ENCODE data around the gene PRUNE1. TPM values are rescaled to one million over a fixed set of nuclear protein-coding genes. Genes with fewer than 3 reads are reported as not detected.

The PRUNE1 gene
- polyA plus RNA-seq, 4 donors = 40.6 to 47.9 (median 43.7) TPM

- DNase-seq (ENCODE audit: low read depth in 4 of 4, low spot score in 2 of 4) = no peak
Measured at GRCh38 chr1:151003180-151003579, 5.1 kb upstream of the PRUNE1 start.

- no peak for DNase-seq (ENCODE audit: low read depth in 4 of 4, low spot score in 2 of 4)
Measured at GRCh38 chr1:151005729-151006319, 2.4 kb upstream of the PRUNE1 start.

- peak in 2 of 4 donors; percentile 68 to 80 for DNase-seq (ENCODE audit: low read depth in 4 of 4, low spot score in 2 of 4)
Measured at GRCh38 chr1:151006327-151007052, 1.8 kb upstream of the PRUNE1 start, which contains the start of gene MINDY1. Gene MINDY1 (minus strand): TSS chr1:151006902. CDS start chr1:151002617, 4,285 bp downstream.

- no peak for DNase-seq (ENCODE audit: low read depth in 4 of 4, low spot score in 2 of 4)
Measured at GRCh38 chr1:151007853-151008243, 401 bp upstream of the PRUNE1 start.

GRCh38 chr1:151009206-151009587 is 948 bp downstream of the PRUNE1 start:
- DNase-seq (ENCODE audit: low read depth in 4 of 4, low spot score in 2 of 4) = no peak

GRCh38 chr1:151009674-151010345 is 1.6 kb downstream of the PRUNE1 start:
- no peak for DNase-seq (ENCODE audit: low read depth in 4 of 4, low spot score in 2 of 4)

- DNase-seq (ENCODE audit: low read depth in 4 of 4, low spot score in 2 of 4) = no peak
Measured at GRCh38 chr1:151010346-151010726, 2.1 kb downstream of the PRUNE1 start.

- no peak for DNase-seq (ENCODE audit: low read depth in 4 of 4, low spot score in 2 of 4)
Measured at GRCh38 chr1:151011154-151011850, 3.1 kb downstream of the PRUNE1 start.

GRCh38 chr1:151012684-151013471 is 4.6 kb downstream of the PRUNE1 start:
- DNase-seq (ENCODE audit: low read depth in 4 of 4, low spot score in 2 of 4) = no peak

GRCh38 chr1:151013518-151013917 is 5.3 kb downstream of the PRUNE1 start:
- DNase-seq (ENCODE audit: low read depth in 4 of 4, low spot score in 2 of 4) = peak in 2 of 4 donors; percentile 58 to 75

- peak in 1 of 4 donors; percentile 53 for DNase-seq (ENCODE audit: low read depth in 4 of 4, low spot score in 2 of 4)
Measured at GRCh38 chr1:151024540-151025146, 16.4 kb downstream of the PRUNE1 start.

GRCh38 chr1:151026460-151026859 is 18.2 kb downstream of the PRUNE1 start:
- no peak for DNase-seq (ENCODE audit: low read depth in 4 of 4, low spot score in 2 of 4)

GRCh38 chr1:151032164-151032563 is 23.9 kb downstream of the PRUNE1 start:
- no peak for DNase-seq (ENCODE audit: low read depth in 4 of 4, low spot score in 2 of 4)

- no peak for DNase-seq (ENCODE audit: low read depth in 4 of 4, low spot score in 2 of 4)
Measured at GRCh38 chr1:151035167-151035566, 26.9 kb downstream of the PRUNE1 start.

GRCh38 chr1:151036356-151036755 is 28.1 kb downstream of the PRUNE1 start, which contains the start of gene BNIPL:
Gene BNIPL (plus strand): TSS chr1:151036586. CDS start chr1:151036726, 140 bp downstream.
- DNase-seq (ENCODE audit: low read depth in 4 of 4, low spot score in 2 of 4) = no peak

GRCh38 chr1:151037032-151037431 is 28.8 kb downstream of the PRUNE1 start:
- DNase-seq (ENCODE audit: low read depth in 4 of 4, low spot score in 2 of 4) = no peak

GRCh38 chr1:151039521-151039920 is 31.3 kb downstream of the PRUNE1 start:
- no peak for DNase-seq (ENCODE audit: low read depth in 4 of 4, low spot score in 2 of 4)

GRCh38 chr1:151043163-151043562 is 34.9 kb downstream of the PRUNE1 start:
- no peak for DNase-seq (ENCODE audit: low read depth in 4 of 4, low spot score in 2 of 4)

GRCh38 chr1:151047591-151047924 is 39.3 kb downstream of the PRUNE1 start, which contains the start of gene C1orf56:
Gene C1orf56 (plus strand): TSS chr1:151047751. CDS start chr1:151047848, 97 bp downstream.
- DNase-seq (ENCODE audit: low read depth in 4 of 4, low spot score in 2 of 4) = peak in 2 of 4 donors; percentile 64 to 71

Measured in left renal cortex interstitium (tissue), 4 donors.